GM12865 (cell line): Measurements from ENCODE around the gene MEIS1.

ENCODE experiments used
- DNase-seq: peaks from one replicate; pipeline ENCODE4 v3.0.0; 2010; ENCODE audit warnings: low read depth
- H3K4me3 ChIP-seq: 2 replicates; pipeline ENCODE4 v1.5.1; 2011; ENCODE audit warnings: mild to moderate bottlenecking, low read depth, low read length, control low read depth
- TF ChIP-seq, protein P1 (sequence below): IDR thresholded peaks from 2 replicates; pipeline ENCODE4 v1.5.1; 2011; ENCODE audit warnings: low read length, control low read depth, low read depth, inconsistent platforms; ENCODE audit not compliant: insufficient read depth; ENCODE audit errors: missing control alignments

MEIS1 gene

DNA sequence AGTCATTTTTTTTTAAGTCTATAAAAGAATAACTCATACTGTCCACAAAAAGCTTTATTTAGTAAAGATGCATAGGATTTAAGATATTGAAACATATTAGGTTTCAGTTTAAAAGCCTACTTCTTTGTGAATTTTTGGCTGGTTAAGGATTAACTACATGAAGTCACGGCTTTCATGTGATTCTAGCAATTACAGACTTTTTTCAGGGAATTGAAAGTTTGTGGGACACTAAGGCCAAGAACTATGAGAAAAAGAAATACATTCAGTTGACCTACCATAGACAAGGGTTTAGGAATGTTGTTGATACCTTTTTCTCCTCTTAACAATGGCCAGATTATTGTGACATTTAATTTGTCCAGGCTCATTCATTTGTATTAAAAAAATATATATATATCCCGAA, 109.3 kb downstream of the MEIS1 start:
- no peak for DNase-seq
- TF ChIP-seq, protein P1, sequence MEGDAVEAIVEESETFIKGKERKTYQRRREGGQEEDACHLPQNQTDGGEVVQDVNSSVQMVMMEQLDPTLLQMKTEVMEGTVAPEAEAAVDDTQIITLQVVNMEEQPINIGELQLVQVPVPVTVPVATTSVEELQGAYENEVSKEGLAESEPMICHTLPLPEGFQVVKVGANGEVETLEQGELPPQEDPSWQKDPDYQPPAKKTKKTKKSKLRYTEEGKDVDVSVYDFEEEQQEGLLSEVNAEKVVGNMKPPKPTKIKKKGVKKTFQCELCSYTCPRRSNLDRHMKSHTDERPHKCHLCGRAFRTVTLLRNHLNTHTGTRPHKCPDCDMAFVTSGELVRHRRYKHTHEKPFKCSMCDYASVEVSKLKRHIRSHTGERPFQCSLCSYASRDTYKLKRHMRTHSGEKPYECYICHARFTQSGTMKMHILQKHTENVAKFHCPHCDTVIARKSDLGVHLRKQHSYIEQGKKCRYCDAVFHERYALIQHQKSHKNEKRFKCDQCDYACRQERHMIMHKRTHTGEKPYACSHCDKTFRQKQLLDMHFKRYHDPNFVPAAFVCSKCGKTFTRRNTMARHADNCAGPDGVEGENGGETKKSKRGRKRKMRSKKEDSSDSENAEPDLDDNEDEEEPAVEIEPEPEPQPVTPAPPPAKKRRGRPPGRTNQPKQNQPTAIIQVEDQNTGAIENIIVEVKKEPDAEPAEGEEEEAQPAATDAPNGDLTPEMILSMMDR = no peak
- no peak overlapping the region for H3K4me3 ChIP-seq

DNA sequence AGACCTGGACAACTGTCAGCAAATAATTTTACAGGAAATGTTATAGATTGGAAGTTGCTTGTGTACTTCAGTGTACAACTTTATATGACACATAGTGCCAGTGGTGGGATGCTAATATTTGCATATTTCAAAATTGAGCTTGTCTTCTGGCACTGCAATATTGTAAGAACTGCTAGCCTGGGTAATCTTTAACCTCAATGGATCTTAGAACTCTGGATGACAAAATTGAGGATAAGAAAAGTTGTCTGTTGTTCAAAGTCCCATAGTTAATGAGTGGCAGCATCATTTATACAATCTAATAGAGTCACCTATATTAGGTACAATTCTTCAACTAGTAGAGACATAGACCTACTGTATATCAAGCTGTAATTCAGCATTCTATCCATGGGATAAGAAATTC, 110.3 kb downstream of the MEIS1 start:
- H3K4me3 ChIP-seq = no peak overlapping the region
- TF ChIP-seq, protein P1 = no peak
- no peak for DNase-seq

DNA sequence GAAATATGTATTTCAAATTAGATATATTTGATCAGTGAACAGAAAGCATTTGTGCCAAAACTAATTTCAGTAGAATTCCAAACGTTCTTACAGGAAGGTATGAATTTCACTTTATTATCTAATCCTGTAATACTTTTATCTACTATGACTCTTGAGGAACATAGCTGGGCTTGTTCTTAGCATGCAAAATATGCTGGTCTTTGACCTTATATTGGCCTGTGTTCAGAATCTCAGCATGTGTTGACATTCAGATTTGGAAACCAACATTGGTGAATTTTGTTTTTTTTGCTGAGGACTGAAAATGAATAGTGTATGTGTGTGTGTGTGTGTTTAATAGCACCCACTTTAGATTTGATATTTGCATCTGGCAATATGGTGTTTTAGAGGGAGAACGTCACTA, 112.2 kb downstream of the MEIS1 start:
- TF ChIP-seq, protein P1 = no peak
- DNase-seq = no peak
- no peak overlapping the region for H3K4me3 ChIP-seq

DNA sequence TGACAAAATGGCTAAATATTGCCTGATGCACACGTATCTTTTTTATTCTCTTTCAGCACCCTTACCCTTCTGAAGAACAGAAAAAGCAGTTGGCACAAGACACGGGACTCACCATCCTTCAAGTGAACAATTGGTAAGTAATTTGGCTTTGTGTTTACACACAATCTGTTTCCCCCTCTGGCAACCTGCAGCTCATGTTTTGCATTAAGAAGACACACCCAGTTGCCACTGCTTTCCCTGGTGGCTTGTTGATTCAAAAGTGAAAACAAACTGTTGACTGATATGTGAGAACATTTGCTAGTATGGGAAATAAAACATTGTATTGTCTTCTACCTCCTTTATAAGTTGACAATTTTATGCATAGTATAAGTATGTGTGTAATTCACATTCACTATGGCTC, 113.0 kb downstream of the MEIS1 start:
- no peak overlapping the region for H3K4me3 ChIP-seq
- TF ChIP-seq, protein P1 = no peak
- DNase-seq = no peak

DNA sequence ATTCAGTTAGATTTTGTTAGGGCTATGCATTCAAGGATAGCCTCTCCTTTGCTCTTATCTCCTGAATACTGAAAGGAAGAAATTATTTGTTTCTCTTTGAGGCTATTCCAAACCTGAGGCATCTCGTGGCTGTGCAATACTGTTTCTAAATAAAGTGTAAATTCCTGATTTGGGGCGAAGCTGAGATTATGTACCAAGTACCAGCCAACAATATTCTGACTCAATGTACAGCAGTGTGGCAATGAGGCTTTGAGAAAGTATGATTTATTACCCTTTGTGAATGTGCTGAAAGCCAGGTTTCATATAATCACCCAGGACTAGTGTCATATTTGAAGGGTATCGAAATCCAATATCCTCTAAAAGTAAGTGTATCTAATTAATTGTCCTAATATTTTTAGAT, 113.5 kb downstream of the MEIS1 start:
- TF ChIP-seq, protein P1 = no peak
- DNase-seq = no peak
- H3K4me3 ChIP-seq = no peak overlapping the region

DNA sequence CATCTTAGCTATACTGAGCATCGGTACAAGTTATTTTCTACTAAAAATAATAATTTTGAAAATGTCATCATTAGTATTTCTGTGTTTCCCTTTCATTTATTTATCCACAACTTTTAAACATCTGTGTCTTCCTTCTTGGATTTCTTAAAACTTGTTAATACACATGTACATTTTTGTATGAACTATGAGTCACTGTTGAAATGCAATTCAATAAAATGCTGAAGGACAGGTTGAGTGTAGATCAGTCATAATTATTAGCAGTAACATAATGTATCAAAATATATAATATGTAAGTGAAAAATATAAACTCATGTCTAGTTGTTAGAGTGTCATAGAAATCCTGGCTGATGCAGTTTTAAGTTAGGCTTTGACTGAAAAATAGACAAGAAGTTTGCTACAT, 115.9 kb downstream of the MEIS1 start:
- no peak for DNase-seq
- no peak overlapping the region for H3K4me3 ChIP-seq
- TF ChIP-seq, protein P1 = no peak

DNA sequence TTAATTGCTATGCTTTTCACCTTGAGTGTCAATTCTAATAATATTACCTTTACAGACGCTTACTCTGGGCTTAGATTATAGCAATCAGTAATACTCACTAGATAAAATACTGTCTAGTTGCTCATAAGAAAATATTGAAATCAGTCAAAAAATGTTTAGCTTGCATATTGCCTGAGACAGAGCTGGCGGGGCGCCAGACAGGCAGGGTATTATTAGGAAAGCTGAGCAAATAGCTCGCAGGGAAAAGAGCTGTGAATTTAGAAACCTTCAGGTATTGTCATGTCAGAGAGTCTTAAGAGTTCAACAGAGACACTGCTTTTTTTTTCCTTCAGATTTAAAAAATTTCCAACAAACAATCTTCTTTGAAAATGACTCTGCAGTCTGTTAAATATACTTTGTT, 118.4 kb downstream of the MEIS1 start:
- TF ChIP-seq, protein P1 = no peak
- no peak for DNase-seq
- H3K4me3 ChIP-seq = no peak overlapping the region
